ENCODE measurements around the gene SORBS1.

DNA sequence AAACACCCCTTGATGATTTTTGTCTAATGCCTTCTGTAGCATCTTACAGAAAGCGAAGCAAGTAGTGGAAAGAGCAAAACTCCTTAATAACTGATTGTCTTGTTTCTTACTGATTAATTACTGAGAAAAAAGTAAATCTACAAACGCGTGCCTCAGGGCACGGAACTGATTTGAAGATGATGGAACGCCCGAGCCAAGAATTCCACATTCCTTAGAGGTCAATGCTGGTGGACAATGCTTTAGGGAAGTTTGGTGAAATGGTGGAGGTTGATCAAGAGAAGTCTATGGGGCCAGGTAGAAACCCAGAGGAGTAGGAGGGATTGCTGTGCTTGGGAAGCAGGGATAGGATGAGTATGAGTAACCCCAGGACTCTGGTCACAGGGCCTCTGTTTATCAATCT is 5.0 kb upstream of the SORBS1 start:
- TF ChIP-seq ZC3H4 (CRISPR knock-in tag; IDR thresholded peaks at IDR 0.05; ENCODE audit: borderline replicate concordance) = no peak
- no peak for TF ChIP-seq GABPA (IDR thresholded peaks at IDR 0.05; ENCODE audit: low read depth, low read length)
- TF ChIP-seq GABPA (CRISPR knock-in tag; IDR thresholded peaks at IDR 0.05; ENCODE audit: low read depth) = no peak
- TF ChIP-seq POLR2A (IDR thresholded peaks at IDR 0.05; ENCODE audit: insufficient read depth in 1 of 2, low read depth in 2 of 2, low read length in 2 of 2) = no peak
- TF ChIP-seq CTCF (CRISPR knock-in tag; IDR thresholded peaks at IDR 0.05) = no peak
- TF ChIP-seq ELF4 (CRISPR knock-in tag; IDR thresholded peaks at IDR 0.05; ENCODE audit: borderline replicate concordance) = no peak
